Progenitor cell of endocrine pancreas (in vitro differentiated cells): ENCODE data around the gene PRB4. TPM values are rescaled to one million over a fixed set of nuclear protein-coding genes. Genes with fewer than 3 reads are reported as not detected.

Source experiments
- DNase-seq: peaks from one replicate; pipeline ENCODE4 v3.0.0; 2021; ENCODE audit warnings: low spot score; ENCODE audit not compliant: unreplicated experiment
- H3K27ac Mint-ChIP-seq: 2 replicates; pipeline ENCODE4 v1.8.0; 2021; ENCODE audit warnings: mild to moderate bottlenecking, moderate library complexity, mixed read lengths
- H3K27me3 Mint-ChIP-seq: 2 replicates; pipeline ENCODE4 v1.8.0; 2021; ENCODE audit warnings: mixed read lengths
- H3K36me3 Mint-ChIP-seq: 2 replicates; pipeline ENCODE4 v1.8.0; 2022; ENCODE audit warnings: mixed read lengths; ENCODE audit not compliant: insufficient read depth
- H3K4me1 Mint-ChIP-seq: 2 replicates; pipeline ENCODE4 v1.8.0; 2021; ENCODE audit warnings: low read depth, mixed read lengths
- H3K4me3 Mint-ChIP-seq: 2 replicates; pipeline ENCODE4 v1.8.0; 2021; ENCODE audit warnings: low read depth, mild to moderate bottlenecking, moderate library complexity, mixed read lengths
- H3K9me3 Mint-ChIP-seq: 2 replicates; pipeline ENCODE4 v1.8.0; 2021; ENCODE audit warnings: low read depth, mixed read lengths
- CTCF ChIP-seq: fragments of 200-600 bp; sonication (generic); IDR thresholded peaks from one replicate; pipeline ENCODE4 v1.5.0; 2021; ENCODE audit warnings: antibody characterized with exemption, mild to moderate bottlenecking; ENCODE audit not compliant: unreplicated experiment
- total RNA-seq: library from RNA; stranded (reverse); gene quantifications from 2 replicates; pipeline ENCODE4 v1.2.1, GENCODE V29; 2021

PRB4 gene
- total RNA-seq, 1 donor from 2014 or later = not detected

- DNase-seq = no peak
- Mint-ChIP-seq H3K4me1 (no peaks in the 10 kb centered on the region), H3K27ac (no peak overlapping the region), H3K27me3 (no peaks in the 10 kb centered on the region), H3K9me3 (peaks cover 9% of the 10 kb centered on the region), H3K36me3 (no peaks in the 10 kb centered on the region), H3K4me3 (no peak overlapping the region)
- no peak for TF ChIP-seq CTCF
Measured at GRCh38 chr12:11321980-11322379, 11.7 kb upstream of the PRB4 start.

- Mint-ChIP-seq H3K9me3 (peaks cover 9% of the 10 kb centered on the region), H3K36me3 (peaks cover 1% of the 10 kb centered on the region), H3K27ac (no peak overlapping the region), H3K4me3 (no peak overlapping the region), H3K4me1 (peaks cover 6% of the 10 kb centered on the region), H3K27me3 (no peaks in the 10 kb centered on the region)
- TF ChIP-seq CTCF = no peak
- DNase-seq = no peak
Measured at GRCh38 chr12:11307143-11307542, 3.1 kb downstream of the PRB4 start.

GRCh38 chr12:11273449-11273848 is 36.8 kb downstream of the PRB4 start:
- no peaks in the 10 kb centered on the region for H3K9me3 Mint-ChIP-seq
- H3K36me3 Mint-ChIP-seq = no peaks in the 10 kb centered on the region
- no peak overlapping the region for H3K4me3 Mint-ChIP-seq
- H3K27me3 Mint-ChIP-seq = peaks cover 16% of the 10 kb centered on the region
- no peak for TF ChIP-seq CTCF
- H3K27ac Mint-ChIP-seq = no peak overlapping the region
- DNase-seq = no peak
- H3K4me1 Mint-ChIP-seq = no peaks in the 10 kb centered on the region

GRCh38 chr12:11269607-11270006 is 40.6 kb downstream of the PRB4 start, which contains the start of gene PRB3:
Gene PRB3 (minus strand): TSS chr12:11269707. CDS start chr12:11269669, 38 bp downstream.
- no peak within 1 kb of the TSS for H3K27ac Mint-ChIP-seq
- H3K9me3 Mint-ChIP-seq = no peaks in the 10 kb centered on the region
- no peak for DNase-seq
- no peak within 1 kb of the TSS for H3K4me3 Mint-ChIP-seq
- peaks cover 6% of the 10 kb centered on the region for H3K27me3 Mint-ChIP-seq
- H3K36me3 Mint-ChIP-seq = no peaks in the 10 kb centered on the region
- no peaks in the 10 kb centered on the region for H3K4me1 Mint-ChIP-seq
- no peak for TF ChIP-seq CTCF

GRCh38 chr12:11264501-11264900 is 45.7 kb downstream of the PRB4 start:
- DNase-seq = no peak
- H3K27ac Mint-ChIP-seq = no peak overlapping the region
- no peaks in the 10 kb centered on the region for H3K36me3 Mint-ChIP-seq
- no peaks in the 10 kb centered on the region for H3K4me1 Mint-ChIP-seq
- TF ChIP-seq CTCF = no peak
- peaks cover 5% of the 10 kb centered on the region for H3K27me3 Mint-ChIP-seq
- no peak overlapping the region for H3K4me3 Mint-ChIP-seq
- peaks cover 11% of the 10 kb centered on the region for H3K9me3 Mint-ChIP-seq

Other genes with a start within 250 kb of the PRB4 start
- 2.6 and 3.3 TPM in 2 replicates for gene TAS2R46, start 248.1 kb downstream of the PRB4 start, total RNA-seq
- gene TAS2R43, start 218.1 kb downstream of the PRB4 start, total RNA-seq = 1.2 and 1.9 TPM in 2 replicates
- 5.6 and 6.3 TPM in 2 replicates for gene TAS2R30, start 175.8 kb downstream of the PRB4 start, total RNA-seq
- 22.9 and 25.5 TPM in 2 replicates for gene SMIM10L1, start 139.2 kb downstream of the PRB4 start, total RNA-seq
- gene TAS2R42, start 123.5 kb downstream of the PRB4 start, total RNA-seq = not detected in 2 replicates
- 0.55 and 0.84 TPM in 2 replicates for gene PRB3, start 40.7 kb downstream of the PRB4 start, total RNA-seq
- not detected in 2 replicates for gene PRB2, start 85.1 kb upstream of the PRB4 start, total RNA-seq